ENCODE data around the gene RAB11FIP4. TPM values are rescaled to one million over a fixed set of nuclear protein-coding genes. Genes with fewer than 3 reads are reported as not detected.

Gene RAB11FIP4
- total RNA-seq, 1 donor from 2014 or later, result 1.0 TPM

GRCh38 chr17:31527606-31528005, 136.1 kb downstream of the RAB11FIP4 start:
- Histone ChIP-seq H3K4me1 (ENCODE audit: control insufficient read depth in 3 of 3, insufficient read depth in 3 of 3, low read length in 3 of 3) (peaks cover 4 to 8% (median 4%) of the 10 kb centered on the region in 3 donors), H3K27me3 (ENCODE audit: control insufficient read depth in 3 of 3, insufficient read depth in 3 of 3, low read length in 3 of 3) (peaks cover 0 to 9% (median 7%) of the 10 kb centered on the region in 3 donors), H3K9ac (ENCODE audit: low read depth in 1 of 3, low read length in 3 of 3) (no peak overlapping the region), H3K4me3 (ENCODE audit: low read length in 3 of 3) (no peak overlapping the region), H3K27ac (ENCODE audit: low read depth, low read length) (no peak overlapping the region), H3K9me3 (ENCODE audit: control insufficient read depth in 3 of 3, low read length in 3 of 3) (no peaks in the 10 kb centered on the region), H3K36me3 (ENCODE audit: control insufficient read depth in 3 of 3, insufficient read depth in 3 of 3, low read length in 3 of 3) (no peaks in the 10 kb centered on the region)

- Histone ChIP-seq H3K27me3 (ENCODE audit: control insufficient read depth in 3 of 3, insufficient read depth in 3 of 3, low read length in 3 of 3) (peaks cover 0 to 9% (median 3%) of the 10 kb centered on the region in 3 donors), H3K9me3 (ENCODE audit: control insufficient read depth in 3 of 3, low read length in 3 of 3) (no peaks in the 10 kb centered on the region), H3K36me3 (ENCODE audit: control insufficient read depth in 3 of 3, insufficient read depth in 3 of 3, low read length in 3 of 3) (no peaks in the 10 kb centered on the region), H3K4me1 (ENCODE audit: control insufficient read depth in 3 of 3, insufficient read depth in 3 of 3, low read length in 3 of 3) (peaks cover 4 to 8% (median 5%) of the 10 kb centered on the region in 3 donors), H3K27ac (ENCODE audit: low read depth, low read length) (no peak overlapping the region), H3K9ac (ENCODE audit: low read depth in 1 of 3, low read length in 3 of 3) (no peak overlapping the region), H3K4me3 (ENCODE audit: low read length in 3 of 3) (no peak overlapping the region)
Measured at GRCh38 chr17:31528291-31528874, 136.9 kb downstream of the RAB11FIP4 start.

GRCh38 chr17:31529841-31530251, 138.4 kb downstream of the RAB11FIP4 start:
- no peaks in the 10 kb centered on the region for H3K9me3 ChIP-seq (ENCODE audit: control insufficient read depth in 3 of 3, low read length in 3 of 3)
- H3K4me1 ChIP-seq (ENCODE audit: control insufficient read depth in 3 of 3, insufficient read depth in 3 of 3, low read length in 3 of 3), result peaks cover 4 to 10% (median 8%) of the 10 kb centered on the region in 3 donors
- H3K9ac ChIP-seq (ENCODE audit: low read depth in 1 of 3, low read length in 3 of 3), result no peak overlapping the region
- peaks cover 0 to 9% (median 0%) of the 10 kb centered on the region in 3 donors for H3K27me3 ChIP-seq (ENCODE audit: control insufficient read depth in 3 of 3, insufficient read depth in 3 of 3, low read length in 3 of 3)
- H3K27ac ChIP-seq (ENCODE audit: low read depth, low read length), result no peak overlapping the region
- H3K36me3 ChIP-seq (ENCODE audit: control insufficient read depth in 3 of 3, insufficient read depth in 3 of 3, low read length in 3 of 3), result no peaks in the 10 kb centered on the region
- H3K4me3 ChIP-seq (ENCODE audit: low read length in 3 of 3), result no peak overlapping the region

GRCh38 chr17:31530391-31530985, 139.0 kb downstream of the RAB11FIP4 start:
- no peak overlapping the region for H3K27ac ChIP-seq (ENCODE audit: low read depth, low read length)

GRCh38 chr17:31531336-31531980, 140.0 kb downstream of the RAB11FIP4 start:
- Histone ChIP-seq H3K4me3 (ENCODE audit: low read length in 3 of 3) (no peak overlapping the region), H3K9me3 (ENCODE audit: control insufficient read depth in 3 of 3, low read length in 3 of 3) (no peaks in the 10 kb centered on the region), H3K36me3 (ENCODE audit: control insufficient read depth in 3 of 3, insufficient read depth in 3 of 3, low read length in 3 of 3) (no peaks in the 10 kb centered on the region), H3K27ac (ENCODE audit: low read depth, low read length) (no peak overlapping the region), H3K9ac (ENCODE audit: low read depth in 1 of 3, low read length in 3 of 3) (no peak overlapping the region), H3K27me3 (ENCODE audit: control insufficient read depth in 3 of 3, insufficient read depth in 3 of 3, low read length in 3 of 3) (peaks cover 0 to 9% (median 0%) of the 10 kb centered on the region in 3 donors), H3K4me1 (ENCODE audit: control insufficient read depth in 3 of 3, insufficient read depth in 3 of 3, low read length in 3 of 3) (peaks cover 0 to 7% (median 0%) of the 10 kb centered on the region in 3 donors)

More at GRCh38 chr17:31530391-31530985, 139.0 kb downstream of the RAB11FIP4 start:
- H3K4me3 ChIP-seq (ENCODE audit: low read length in 3 of 3), result no peak overlapping the region
- H3K9ac ChIP-seq (ENCODE audit: low read depth in 1 of 3, low read length in 3 of 3), result no peak overlapping the region
- H3K9me3 ChIP-seq (ENCODE audit: control insufficient read depth in 3 of 3, low read length in 3 of 3), result no peaks in the 10 kb centered on the region
- H3K36me3 ChIP-seq (ENCODE audit: control insufficient read depth in 3 of 3, insufficient read depth in 3 of 3, low read length in 3 of 3), result no peaks in the 10 kb centered on the region
- H3K27me3 ChIP-seq (ENCODE audit: control insufficient read depth in 3 of 3, insufficient read depth in 3 of 3, low read length in 3 of 3), result peaks cover 0 to 9% (median 0%) of the 10 kb centered on the region in 3 donors
- H3K4me1 ChIP-seq (ENCODE audit: control insufficient read depth in 3 of 3, insufficient read depth in 3 of 3, low read length in 3 of 3), result peaks cover 0 to 7% (median 3%) of the 10 kb centered on the region in 3 donors

- Histone ChIP-seq H3K4me3 (ENCODE audit: low read length in 3 of 3) (no peak overlapping the region), H3K27ac (ENCODE audit: low read depth, low read length) (no peak overlapping the region)
Measured at GRCh38 chr17:31532081-31532480, 140.6 kb downstream of the RAB11FIP4 start.

GRCh38 chr17:31532526-31532925, 141.1 kb downstream of the RAB11FIP4 start:
- Histone ChIP-seq H3K4me1 (ENCODE audit: control insufficient read depth in 3 of 3, insufficient read depth in 3 of 3, low read length in 3 of 3) (peaks cover 0 to 7% (median 0%) of the 10 kb centered on the region in 3 donors), H3K9me3 (ENCODE audit: control insufficient read depth in 3 of 3, low read length in 3 of 3) (no peaks in the 10 kb centered on the region), H3K27me3 (ENCODE audit: control insufficient read depth in 3 of 3, insufficient read depth in 3 of 3, low read length in 3 of 3) (peaks cover 0 to 12% (median 0%) of the 10 kb centered on the region in 3 donors), H3K36me3 (ENCODE audit: control insufficient read depth in 3 of 3, insufficient read depth in 3 of 3, low read length in 3 of 3) (no peaks in the 10 kb centered on the region), H3K9ac (ENCODE audit: low read depth in 1 of 3, low read length in 3 of 3) (no peak overlapping the region), H3K4me3 (ENCODE audit: low read length in 3 of 3) (no peak overlapping the region), H3K27ac (ENCODE audit: low read depth, low read length) (no peak overlapping the region)

More at GRCh38 chr17:31532081-31532480, 140.6 kb downstream of the RAB11FIP4 start:
- peaks cover 0 to 11% (median 0%) of the 10 kb centered on the region in 3 donors for H3K27me3 ChIP-seq (ENCODE audit: control insufficient read depth in 3 of 3, insufficient read depth in 3 of 3, low read length in 3 of 3)
- H3K36me3 ChIP-seq (ENCODE audit: control insufficient read depth in 3 of 3, insufficient read depth in 3 of 3, low read length in 3 of 3), result no peaks in the 10 kb centered on the region
- no peak overlapping the region for H3K9ac ChIP-seq (ENCODE audit: low read depth in 1 of 3, low read length in 3 of 3)
- H3K9me3 ChIP-seq (ENCODE audit: control insufficient read depth in 3 of 3, low read length in 3 of 3), result no peaks in the 10 kb centered on the region
- peaks cover 0 to 7% (median 0%) of the 10 kb centered on the region in 3 donors for H3K4me1 ChIP-seq (ENCODE audit: control insufficient read depth in 3 of 3, insufficient read depth in 3 of 3, low read length in 3 of 3)

- Histone ChIP-seq H3K9me3 (ENCODE audit: control insufficient read depth in 3 of 3, low read length in 3 of 3) (no peaks in the 10 kb centered on the region), H3K27ac (ENCODE audit: low read depth, low read length) (no peak overlapping the region), H3K36me3 (ENCODE audit: control insufficient read depth in 3 of 3, insufficient read depth in 3 of 3, low read length in 3 of 3) (no peaks in the 10 kb centered on the region), H3K27me3 (ENCODE audit: control insufficient read depth in 3 of 3, insufficient read depth in 3 of 3, low read length in 3 of 3) (peaks cover 0 to 8% (median 2%) of the 10 kb centered on the region in 3 donors), H3K9ac (ENCODE audit: low read depth in 1 of 3, low read length in 3 of 3) (no peak overlapping the region), H3K4me3 (ENCODE audit: low read length in 3 of 3) (no peak overlapping the region), H3K4me1 (ENCODE audit: control insufficient read depth in 3 of 3, insufficient read depth in 3 of 3, low read length in 3 of 3) (peaks cover 0 to 7% (median 0%) of the 10 kb centered on the region in 3 donors)
Measured at GRCh38 chr17:31533546-31534155, 142.2 kb downstream of the RAB11FIP4 start.

GRCh38 chr17:31534223-31534888, 142.9 kb downstream of the RAB11FIP4 start:
- H3K27ac ChIP-seq (ENCODE audit: low read depth, low read length), result no peak overlapping the region
- H3K4me3 ChIP-seq (ENCODE audit: low read length in 3 of 3), result no peak overlapping the region
- H3K9me3 ChIP-seq (ENCODE audit: control insufficient read depth in 3 of 3, low read length in 3 of 3), result no peaks in the 10 kb centered on the region
- peaks cover 0 to 8% (median 3%) of the 10 kb centered on the region in 3 donors for H3K27me3 ChIP-seq (ENCODE audit: control insufficient read depth in 3 of 3, insufficient read depth in 3 of 3, low read length in 3 of 3)
- H3K36me3 ChIP-seq (ENCODE audit: control insufficient read depth in 3 of 3, insufficient read depth in 3 of 3, low read length in 3 of 3), result no peaks in the 10 kb centered on the region
- H3K4me1 ChIP-seq (ENCODE audit: control insufficient read depth in 3 of 3, insufficient read depth in 3 of 3, low read length in 3 of 3), result peaks cover 0 to 7% (median 0%) of the 10 kb centered on the region in 3 donors
- no peak overlapping the region for H3K9ac ChIP-seq (ENCODE audit: low read depth in 1 of 3, low read length in 3 of 3)
